H1 (cell line): ENCODE data around the gene SRR.

Experiments used
- ATF3 ChIP-seq: IDR thresholded peaks from 2 replicates; pipeline ENCODE4 v1.6.1; 2011; ENCODE audit warnings: low read depth, mild to moderate bottlenecking, low read length; ENCODE audit not compliant: insufficient read depth
- CTCF ChIP-seq, 3 experiments: IDR thresholded peaks; 1 replicate in 2 of 3; 2 replicates in 1 of 3; pipeline versions ENCODE4 v1.5.1 to v1.6.1; 2011; ENCODE audit warnings: low read length in 3 of 3, mild to moderate bottlenecking in 3 of 3, inconsistent platforms in 2 of 3, low read depth in 1 of 3, moderate library complexity in 1 of 3; ENCODE audit not compliant: insufficient read depth in 1 of 3; ENCODE audit errors: control extremely low read depth in 1 of 3
- EGR1 ChIP-seq: IDR thresholded peaks from 2 replicates; pipeline ENCODE4 v1.6.1; 2011; ENCODE audit warnings: low read depth, low read length, borderline replicate concordance
- SUZ12 ChIP-seq: fragments of 200-600 bp; sonication (generic); IDR thresholded peaks from 2 replicates; pipeline ENCODE4 v1.6.1; 2012; ENCODE audit warnings: mild to moderate bottlenecking, inconsistent platforms, low read length, moderate library complexity, mixed read lengths

GRCh38 chr17:2365132-2365531 lies 61.4 kb downstream of the SRR start:
- TF ChIP-seq CTCF (IDR thresholded peaks at IDR 0.05; ENCODE audit: control extremely low read depth in 1 of 3, insufficient read depth in 1 of 3, low read depth in 1 of 3, low read length in 3 of 3) = no peak
- TF ChIP-seq SUZ12 = no peak
- TF ChIP-seq EGR1 = no peak
- no peak for TF ChIP-seq ATF3
